Dendritic cell treated with granulocyte-macrophage colony-stimulating factor and Interleukin-4, amounts not matched to agents 40 ng/mL and 50 ng/mL, for 4 days (primary cell): ENCODE measurements around the gene C10orf67.
A peak's percentile ranks its signal among the peaks of the same experiment; 100 is the strongest.
"Not testable (repeated sequence)": the region's sequence is repeated elsewhere in the genome, so short reads cannot be mapped to it uniquely, and the experiment has no call there.

ENCODE experiments used
- H3K27ac Mint-ChIP-seq: one replicate; pipeline ENCODE4 v1.8.0; 2022; ENCODE audit warnings: mild to moderate bottlenecking, mixed read lengths
- H3K27me3 Mint-ChIP-seq: one replicate; pipeline ENCODE4 v1.8.0; 2022; ENCODE audit warnings: mild to moderate bottlenecking, mixed read lengths
- H3K36me3 Mint-ChIP-seq: one replicate; pipeline ENCODE4 v1.8.0; 2022; ENCODE audit warnings: low read depth, mixed read lengths
- H3K4me1 Mint-ChIP-seq: one replicate; pipeline ENCODE4 v1.8.0; 2022; ENCODE audit warnings: low read depth, mixed read lengths
- H3K4me3 Mint-ChIP-seq: one replicate; pipeline ENCODE4 v1.8.0; 2022; ENCODE audit warnings: mild to moderate bottlenecking, moderate library complexity, mixed read lengths
- H3K9me3 Mint-ChIP-seq: one replicate; pipeline ENCODE4 v1.8.0; 2022; ENCODE audit warnings: mixed read lengths
- intact Hi-C: fragments of 100-400 bp; cut with micrococcal nuclease; formaldehyde crosslinking; loops from one replicate; pipeline ENCODE4 v1.15.0; 2022

Gene C10orf67

GRCh38 chr10:23350706-23351105 lies 6.1 kb upstream of the C10orf67 start:
- intact Hi-C loops, H3K36me3 Mint-ChIP-seq, H3K9me3 Mint-ChIP-seq, H3K4me3 Mint-ChIP-seq, H3K4me1 Mint-ChIP-seq: not testable (repeated sequence)
- Mint-ChIP-seq H3K27me3 (peaks cover 16% of the 10 kb centered on the region), H3K27ac (peak overlapping the region; percentile 26)

- H3K27ac Mint-ChIP-seq = no peak overlapping the region
- peaks cover 21% of the 10 kb centered on the region for H3K4me1 Mint-ChIP-seq
- intact Hi-C loops = no loop called here
- H3K27me3 Mint-ChIP-seq = peaks cover 52% of the 10 kb centered on the region
- peaks cover 6% of the 10 kb centered on the region for H3K9me3 Mint-ChIP-seq
- H3K36me3 Mint-ChIP-seq = no peaks in the 10 kb centered on the region
- H3K4me3 Mint-ChIP-seq = no peak overlapping the region
These were observed 1.3 kb upstream of the C10orf67 start for GRCh38 chr10:23345861-23346260.

- Mint-ChIP-seq H3K4me3 (peak overlapping the region; percentile 70), H3K27ac (peak overlapping the region; percentile 18), H3K9me3 (no peaks in the 10 kb centered on the region), H3K36me3 (no peaks in the 10 kb centered on the region), H3K27me3 (peaks cover 59% of the 10 kb centered on the region), H3K4me1 (peaks cover 20% of the 10 kb centered on the region)
- intact Hi-C loops = no loop called here
These were observed 881 bp downstream of the C10orf67 start for GRCh38 chr10:23343591-23344240.

GRCh38 chr10:23342213-23342884 lies 2.2 kb downstream of the C10orf67 start:
- intact Hi-C loops = no loop called here

GRCh38 chr10:23341004-23341403 lies 3.6 kb downstream of the C10orf67 start:
- peaks cover 20% of the 10 kb centered on the region for H3K4me1 Mint-ChIP-seq
- H3K27me3 Mint-ChIP-seq = peaks cover 57% of the 10 kb centered on the region
- H3K27ac Mint-ChIP-seq = no peak overlapping the region
- intact Hi-C loops = no loop called here
- no peaks in the 10 kb centered on the region for H3K36me3 Mint-ChIP-seq
- no peak overlapping the region for H3K4me3 Mint-ChIP-seq
- H3K9me3 Mint-ChIP-seq = no peaks in the 10 kb centered on the region

More at GRCh38 chr10:23342213-23342884, 2.2 kb downstream of the C10orf67 start:
- Mint-ChIP-seq H3K4me3 (no peak overlapping the region), H3K4me1 (peaks cover 20% of the 10 kb centered on the region), H3K27me3 (peaks cover 58% of the 10 kb centered on the region), H3K27ac (no peak overlapping the region), H3K36me3 (no peaks in the 10 kb centered on the region), H3K9me3 (no peaks in the 10 kb centered on the region)

- no peak overlapping the region for H3K27ac Mint-ChIP-seq
- H3K4me1 Mint-ChIP-seq = peaks cover 20% of the 10 kb centered on the region
- H3K27me3 Mint-ChIP-seq = peaks cover 58% of the 10 kb centered on the region
- no peaks in the 10 kb centered on the region for H3K9me3 Mint-ChIP-seq
- intact Hi-C loops = no loop called here
- no peak overlapping the region for H3K4me3 Mint-ChIP-seq
- no peaks in the 10 kb centered on the region for H3K36me3 Mint-ChIP-seq
These were observed 4.2 kb downstream of the C10orf67 start for GRCh38 chr10:23340354-23340753.

GRCh38 chr10:23338886-23339285 lies 5.7 kb downstream of the C10orf67 start:
- H3K36me3 Mint-ChIP-seq = no peaks in the 10 kb centered on the region
- H3K4me1 Mint-ChIP-seq = peaks cover 12% of the 10 kb centered on the region
- H3K9me3 Mint-ChIP-seq = no peaks in the 10 kb centered on the region
- H3K4me3 Mint-ChIP-seq = no peak overlapping the region
- no peak overlapping the region for H3K27ac Mint-ChIP-seq
- H3K27me3 Mint-ChIP-seq = peaks cover 52% of the 10 kb centered on the region
- intact Hi-C loops = no loop called here

GRCh38 chr10:23338155-23338828 lies 6.3 kb downstream of the C10orf67 start:
- H3K36me3 Mint-ChIP-seq = no peaks in the 10 kb centered on the region
- H3K9me3 Mint-ChIP-seq = no peaks in the 10 kb centered on the region
- no peak overlapping the region for H3K4me3 Mint-ChIP-seq
- peaks cover 9% of the 10 kb centered on the region for H3K4me1 Mint-ChIP-seq
- peaks cover 46% of the 10 kb centered on the region for H3K27me3 Mint-ChIP-seq
- intact Hi-C loops = no loop called here
- no peak overlapping the region for H3K27ac Mint-ChIP-seq

- Mint-ChIP-seq H3K4me3 (no peak overlapping the region), H3K4me1 (peaks cover 9% of the 10 kb centered on the region), H3K9me3 (no peaks in the 10 kb centered on the region), H3K27me3 (peaks cover 39% of the 10 kb centered on the region), H3K27ac (no peak overlapping the region), H3K36me3 (no peaks in the 10 kb centered on the region)
- intact Hi-C loops = no loop called here
These were observed 7.0 kb downstream of the C10orf67 start for GRCh38 chr10:23337616-23338015.

GRCh38 chr10:23331567-23332301 lies 12.9 kb downstream of the C10orf67 start:
- no peak overlapping the region for H3K4me3 Mint-ChIP-seq
- H3K36me3 Mint-ChIP-seq = no peaks in the 10 kb centered on the region
- no peak overlapping the region for H3K27ac Mint-ChIP-seq
- H3K4me1 Mint-ChIP-seq = no peaks in the 10 kb centered on the region
- H3K9me3 Mint-ChIP-seq = peaks cover 9% of the 10 kb centered on the region
- peaks cover 13% of the 10 kb centered on the region for H3K27me3 Mint-ChIP-seq
- intact Hi-C loops = no loop called here

GRCh38 chr10:23330948-23331347 lies 13.6 kb downstream of the C10orf67 start:
- no peak overlapping the region for H3K27ac Mint-ChIP-seq
- H3K4me3 Mint-ChIP-seq = no peak overlapping the region
- H3K4me1 Mint-ChIP-seq = no peaks in the 10 kb centered on the region
- intact Hi-C loops = no loop called here
- peaks cover 9% of the 10 kb centered on the region for H3K9me3 Mint-ChIP-seq
- no peaks in the 10 kb centered on the region for H3K36me3 Mint-ChIP-seq
- H3K27me3 Mint-ChIP-seq = peaks cover 14% of the 10 kb centered on the region

- peaks cover 9% of the 10 kb centered on the region for H3K9me3 Mint-ChIP-seq
- H3K4me3 Mint-ChIP-seq = no peak overlapping the region
- H3K36me3 Mint-ChIP-seq = no peaks in the 10 kb centered on the region
- H3K4me1 Mint-ChIP-seq = no peaks in the 10 kb centered on the region
- intact Hi-C loops = loop anchor here (10.0 kb wide), 1 partner anchor 118 kb away; no protein-coding TSS in a partner anchor
- no peak overlapping the region for H3K27ac Mint-ChIP-seq
- peaks cover 16% of the 10 kb centered on the region for H3K27me3 Mint-ChIP-seq
These were observed 17.9 kb downstream of the C10orf67 start for GRCh38 chr10:23326544-23327307.

GRCh38 chr10:23325132-23325531 lies 19.5 kb downstream of the C10orf67 start:
- H3K4me3 Mint-ChIP-seq = no peak overlapping the region
- H3K27me3 Mint-ChIP-seq = peaks cover 16% of the 10 kb centered on the region
- no peak overlapping the region for H3K27ac Mint-ChIP-seq
- no peaks in the 10 kb centered on the region for H3K36me3 Mint-ChIP-seq
- no peaks in the 10 kb centered on the region for H3K4me1 Mint-ChIP-seq
- no peaks in the 10 kb centered on the region for H3K9me3 Mint-ChIP-seq
- intact Hi-C loops = loop anchor here (10.0 kb wide), 1 partner anchor 120 kb away; no protein-coding TSS in a partner anchor
